Stimulated activated CD8-positive, alpha-beta memory T cell treated with anti-CD3 and anti-CD28 coated beads, Interleukin-12 subunit alpha, Interleukin-12 subunit beta, amount 100 ng/mL, for 4 hours (primary cell): ENCODE measurements around the gene ANKRD13D.
"Not testable (repeated sequence)": the region's sequence is repeated elsewhere in the genome, so short reads cannot be mapped to it uniquely, and the experiment has no call there.

Experiments used
- DNase-seq: peaks from one replicate; pipeline ENCODE4 v3.0.0-alpha.2; 2020; ENCODE audit warnings: low read depth

Gene ANKRD13D

GRCh38 chr11:67289226-67289650 lies at the start of gene ANKRD13D:
Gene ANKRD13D, plus strand, starts transcription at chr11:67289303. Its CDS starts 158 bp downstream, at chr11:67289461.
- no peak for DNase-seq

DNA sequence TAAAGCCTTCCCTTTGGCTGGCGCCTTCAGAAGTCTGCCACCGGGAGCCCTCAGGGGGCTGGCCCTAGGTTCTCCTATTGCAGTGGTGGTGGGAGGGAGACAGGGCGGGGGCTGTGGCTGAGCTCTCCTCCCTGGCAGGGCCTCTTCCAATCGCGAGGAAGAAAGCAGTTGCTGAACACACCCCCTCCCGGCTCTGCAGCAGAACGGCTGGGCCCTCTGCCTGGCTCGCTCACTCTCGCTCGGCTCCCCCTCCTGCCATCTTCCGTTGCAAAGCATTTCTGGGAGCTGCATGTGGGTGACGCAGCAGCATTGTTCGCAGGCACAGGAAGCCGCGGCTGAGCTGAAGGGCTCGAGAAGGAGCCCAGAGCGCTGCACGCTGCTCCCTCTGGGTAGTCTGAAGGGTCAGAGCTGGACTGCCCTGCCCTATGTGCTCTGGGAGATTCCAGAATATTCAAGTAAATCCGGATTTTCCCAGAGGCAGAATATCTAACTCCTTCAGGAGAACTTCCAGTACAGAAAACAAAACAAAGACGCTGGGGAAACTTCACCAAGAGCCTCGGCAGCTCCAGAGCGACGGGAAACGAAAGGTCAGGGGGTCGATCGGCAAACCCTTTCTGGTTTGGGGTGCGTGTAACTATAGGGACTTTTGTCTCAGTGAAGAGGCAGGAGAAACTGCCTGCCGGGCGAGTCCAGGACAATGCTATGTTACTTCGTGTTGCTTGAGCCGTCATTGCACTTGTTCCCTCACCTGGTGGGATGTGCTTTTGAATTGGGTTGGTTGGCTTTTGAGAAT lies 49.1 kb upstream of the ANKRD13D start:
- DNase-seq, result peak; percentile 91

DNA sequence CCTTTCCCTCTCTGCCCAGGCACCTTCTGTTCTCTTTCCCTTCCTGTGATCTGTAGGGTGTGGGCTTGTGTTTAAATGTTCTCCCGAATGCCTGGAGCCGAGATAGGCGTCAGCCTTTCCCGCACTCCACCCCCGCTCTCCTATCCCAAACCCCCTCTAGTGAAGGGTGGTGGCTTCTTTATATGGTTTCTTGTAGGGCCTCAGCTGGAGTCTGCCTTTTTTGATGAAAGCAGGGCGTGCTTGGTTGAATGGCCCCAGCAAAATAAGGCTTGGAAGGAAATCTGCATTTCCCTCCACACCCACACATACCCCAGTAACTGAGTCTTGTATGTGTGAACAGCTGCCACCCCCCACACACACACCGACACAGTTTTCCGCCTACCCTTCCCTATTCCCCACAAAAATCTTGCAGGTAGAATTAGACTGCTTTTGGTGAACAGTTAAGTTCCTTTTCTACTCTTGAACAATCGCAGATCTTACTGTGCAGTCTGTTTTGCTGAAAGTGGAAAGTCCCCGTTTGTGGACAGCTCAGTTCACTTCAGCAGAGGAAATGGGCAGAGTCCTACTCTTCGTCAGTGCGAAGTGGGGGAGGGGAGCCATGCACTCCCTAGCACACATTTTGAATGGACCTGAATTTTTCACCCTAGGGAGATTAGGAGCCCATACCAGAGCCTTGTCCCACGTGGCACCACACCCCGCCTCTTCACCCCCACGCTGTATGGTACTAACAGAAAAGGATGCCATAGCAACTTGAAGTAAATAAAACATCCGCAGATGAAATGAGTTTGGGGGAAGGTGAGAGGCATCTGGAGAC lies 48.3 kb upstream of the ANKRD13D start:
- DNase-seq, result peak; percentile 59

DNA sequence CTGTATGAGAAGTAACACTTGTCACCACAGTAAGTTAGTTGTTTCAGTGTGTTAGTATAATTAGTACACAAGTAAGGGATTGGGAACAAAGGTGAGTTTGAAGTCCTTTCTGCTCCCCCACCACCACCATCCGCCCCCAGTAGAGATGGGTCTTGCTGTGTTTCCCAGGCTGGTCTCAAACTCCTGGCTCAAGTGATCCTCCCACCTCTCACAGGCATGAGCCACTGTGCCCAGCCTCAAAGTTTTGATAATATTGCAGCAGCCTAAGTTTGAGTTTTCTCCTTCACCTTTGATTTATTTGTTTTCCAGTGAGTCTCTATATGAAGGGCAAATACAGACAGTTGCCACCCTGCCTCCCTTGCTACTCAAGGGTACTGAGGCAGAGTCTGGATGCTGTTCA lies 46.6 kb upstream of the ANKRD13D start:
- DNase-seq, result no peak

- no peak for DNase-seq
These were observed 46.1 kb upstream of the ANKRD13D start for GRCh38 chr11:67243051-67243450.

DNA sequence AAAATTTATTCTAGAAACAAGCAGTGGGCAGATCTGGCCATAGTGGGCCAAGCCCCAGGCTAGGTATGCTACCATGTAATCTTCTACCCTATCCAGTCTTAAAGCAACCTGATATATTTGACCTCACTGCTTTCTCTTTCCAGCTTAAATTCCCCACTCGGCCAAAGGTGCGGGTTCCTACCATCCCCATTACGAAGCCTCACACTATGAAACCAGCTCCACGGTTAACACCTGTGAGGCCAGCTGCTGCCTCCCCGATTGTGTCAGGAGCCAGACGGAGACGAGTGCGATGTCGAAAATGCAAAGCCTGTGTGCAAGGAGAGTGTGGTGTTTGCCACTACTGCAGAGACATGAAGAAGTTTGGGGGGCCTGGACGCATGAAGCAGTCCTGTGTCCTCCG lies 44.1 kb upstream of the ANKRD13D start:
- no peak for DNase-seq

GRCh38 chr11:67247946-67248550 lies 41.1 kb upstream of the ANKRD13D start:
- no peak for DNase-seq

DNA sequence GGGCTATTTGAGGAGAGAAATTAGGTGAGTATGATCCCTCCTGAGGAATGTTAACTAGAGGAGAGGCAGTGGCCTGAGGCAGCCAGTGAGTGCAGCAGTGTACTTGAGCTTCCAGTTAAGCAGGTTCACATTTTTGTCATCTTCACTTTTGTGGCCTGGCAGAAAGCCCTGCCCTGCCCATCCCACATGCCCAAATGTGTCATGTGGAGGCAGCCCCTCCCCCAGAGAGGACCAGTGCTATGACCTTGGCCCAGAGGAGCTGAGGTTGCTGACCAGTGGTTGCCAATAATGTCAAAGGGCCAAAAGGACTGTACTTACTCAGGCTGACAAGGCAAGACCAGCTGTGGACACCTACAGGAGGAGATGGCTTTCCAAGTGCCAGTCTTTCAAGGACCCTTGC lies 40.5 kb upstream of the ANKRD13D start:
- DNase-seq, result no peak

- no peak for DNase-seq
These were observed 38.8 kb upstream of the ANKRD13D start for GRCh38 chr11:67250059-67251043.

DNA sequence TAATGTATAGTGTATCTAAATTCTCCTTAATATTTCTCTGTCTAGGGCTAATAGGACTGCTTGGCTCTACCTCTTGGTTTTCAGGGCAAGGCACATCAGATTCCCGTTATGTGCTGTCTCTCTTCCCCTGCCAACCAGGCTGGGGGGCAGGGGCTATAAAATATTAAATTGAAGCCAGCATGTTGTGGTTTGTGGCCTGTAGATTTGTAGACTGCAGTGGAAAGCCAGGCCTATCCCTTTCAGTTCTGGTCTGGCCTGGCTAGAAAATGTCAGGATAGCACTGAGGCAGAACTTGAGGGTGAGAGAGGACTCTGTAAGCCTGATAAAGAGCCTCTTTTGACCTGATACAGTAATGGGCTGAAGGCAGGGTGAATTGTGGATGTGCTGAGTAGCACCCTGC lies 37.3 kb upstream of the ANKRD13D start:
- no peak for DNase-seq

DNA sequence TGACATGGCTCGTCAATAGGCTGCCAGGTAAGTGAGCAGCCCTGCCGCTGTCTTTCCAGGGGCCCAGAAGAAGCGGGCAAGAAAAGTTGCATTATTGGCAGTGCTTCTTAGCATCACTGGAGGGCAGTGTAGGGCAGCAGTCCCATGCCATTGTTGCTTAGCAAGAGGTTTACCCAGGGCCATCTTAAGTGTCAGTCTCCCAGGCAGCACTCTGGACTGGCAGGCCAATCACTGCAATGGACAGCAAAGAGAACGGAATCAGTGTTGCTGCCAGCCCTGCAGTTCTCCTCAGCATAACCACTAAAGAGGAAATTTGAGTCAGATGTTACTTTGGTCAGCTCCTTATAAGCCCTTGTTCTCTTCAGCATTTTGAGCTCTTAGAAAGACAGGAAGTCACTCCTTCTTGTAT lies 36.3 kb upstream of the ANKRD13D start:
- no peak for DNase-seq

DNA sequence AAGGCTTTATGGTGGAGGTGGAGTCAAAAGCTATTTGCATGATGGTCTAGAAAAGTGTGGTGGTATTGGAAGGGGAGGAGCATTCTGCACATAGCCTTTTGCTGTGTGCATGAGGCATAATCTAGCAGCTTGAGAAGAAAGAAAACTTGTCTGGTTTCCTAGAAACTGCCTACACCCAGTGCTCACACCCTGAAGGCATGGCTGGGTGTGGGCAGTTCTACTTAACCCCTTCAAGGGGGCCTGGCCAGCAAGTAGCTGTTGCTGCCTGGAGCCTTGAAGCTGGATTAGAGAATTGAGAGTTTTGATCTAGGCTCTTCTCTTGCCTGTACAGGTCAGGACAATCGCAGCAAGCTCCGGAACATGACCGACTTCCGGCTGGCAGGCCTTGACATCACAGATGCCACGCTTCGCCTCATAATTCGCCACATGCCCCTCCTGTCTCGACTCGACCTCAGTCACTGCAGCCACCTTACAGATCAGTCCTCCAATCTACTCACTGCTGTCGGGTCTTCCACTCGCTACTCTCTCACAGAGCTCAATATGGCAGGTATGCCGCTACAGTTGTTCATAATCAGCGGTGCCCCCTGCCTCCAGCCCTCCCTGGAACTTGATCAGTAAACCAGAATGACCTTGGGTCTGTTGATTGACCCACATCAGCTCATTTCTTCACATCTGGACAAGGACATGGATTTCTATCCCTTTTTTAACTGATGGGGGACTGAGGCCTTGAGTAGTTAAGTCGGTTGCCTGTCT lies 35.1 kb upstream of the ANKRD13D start:
- no peak for DNase-seq

GRCh38 chr11:67254798-67255197 lies 34.3 kb upstream of the ANKRD13D start:
- DNase-seq, result no peak

DNA sequence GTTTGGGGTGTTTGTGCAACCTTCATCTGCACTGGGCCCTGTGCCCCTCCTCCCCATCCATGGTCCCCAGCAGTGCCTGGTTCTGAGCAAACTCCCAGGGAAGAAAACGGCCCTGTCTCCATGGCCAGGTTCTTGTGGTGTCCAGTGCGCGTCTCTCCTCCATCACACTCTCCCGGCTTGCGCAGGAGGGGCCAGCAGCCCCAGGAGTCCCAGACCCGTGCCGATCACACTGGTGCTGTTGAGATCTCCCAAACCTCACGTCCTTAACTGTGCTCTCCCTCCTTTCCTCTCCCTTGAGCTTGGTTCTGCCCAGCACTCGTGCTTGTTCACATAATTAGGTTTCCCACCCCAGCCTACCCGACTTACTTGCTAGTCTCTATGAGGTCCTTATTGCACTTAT lies 33.8 kb upstream of the ANKRD13D start:
- DNase-seq, result no peak

GRCh38 chr11:67255864-67256263 lies 33.2 kb upstream of the ANKRD13D start:
- DNase-seq, result no peak

DNA sequence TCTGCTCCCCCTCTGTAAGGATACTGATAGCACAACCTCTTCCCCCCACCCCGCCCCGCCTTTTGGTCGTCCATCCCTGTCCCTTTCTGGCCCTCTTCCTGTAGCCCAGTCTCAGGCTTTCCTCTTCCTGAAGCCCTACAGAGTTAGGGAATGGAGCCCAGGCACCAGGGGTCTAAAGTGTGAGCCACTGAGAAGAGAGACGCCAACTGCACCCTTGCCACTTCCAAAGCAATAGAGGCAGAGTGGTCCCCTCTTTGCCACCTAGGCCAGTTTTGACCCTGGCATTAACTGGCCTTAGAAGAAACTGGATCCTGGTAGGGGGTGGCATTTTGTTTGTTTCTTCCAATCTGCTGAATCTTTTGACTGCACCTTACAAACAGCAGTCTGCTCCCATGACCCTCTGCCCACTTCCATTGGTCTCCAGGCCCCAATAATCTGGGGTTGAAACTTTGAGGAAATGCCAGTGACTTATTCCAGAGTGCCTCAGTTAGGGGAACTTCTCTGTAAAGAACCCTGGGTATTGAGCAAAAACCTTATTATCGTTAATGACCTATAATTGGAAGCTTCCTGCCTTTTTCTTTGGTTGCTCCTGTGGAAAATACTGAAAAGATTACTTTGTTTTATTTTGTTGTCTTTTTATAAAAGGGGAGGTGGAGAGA lies 32.5 kb upstream of the ANKRD13D start:
- no peak for DNase-seq

DNA sequence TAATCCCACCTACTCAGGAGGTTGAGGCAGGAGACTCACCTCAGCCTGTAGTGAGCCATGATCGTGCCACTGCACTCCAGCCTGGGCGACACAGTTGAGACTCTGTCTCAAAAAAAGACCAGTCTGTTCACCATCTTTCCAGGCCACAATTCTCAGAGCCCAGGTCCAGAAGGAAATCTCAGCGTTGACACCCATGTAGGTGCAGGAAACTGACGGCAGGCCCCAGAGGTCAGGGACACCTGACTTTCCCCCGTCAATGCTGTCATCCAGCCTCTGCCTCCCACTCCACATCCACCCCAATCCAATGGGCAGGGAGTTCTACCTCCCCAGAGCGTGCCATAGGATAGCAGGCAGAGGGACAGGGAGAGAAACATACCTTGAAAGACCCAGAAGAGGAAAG lies 28.7 kb upstream of the ANKRD13D start:
- DNase-seq, result no peak

GRCh38 chr11:67260885-67261639 lies 28.0 kb upstream of the ANKRD13D start:
- DNase-seq, result not testable (repeated sequence)

- DNase-seq, result no peak
These were observed 27.5 kb upstream of the ANKRD13D start for GRCh38 chr11:67261640-67261945.
